WERI-Rb-1 (cell line): ENCODE results near the gene SORBS1.
A peak's percentile ranks its signal among the peaks of the same experiment; 100 is the strongest.
"Not testable (repeated sequence)": the region's sequence is repeated elsewhere in the genome, so short reads cannot be mapped to it uniquely, and the experiment has no call there.

ENCODE experiments used
- DNase-seq: peaks from one replicate; pipeline ENCODE4 v3.0.0-alpha.2; 2020
- H3K27ac ChIP-seq: fragments of 250-450 bp; sonication (Bioruptor Pico); 2 replicates; pipeline ENCODE4 v1.5.1; 2020; ENCODE audit warnings: mild to moderate bottlenecking, moderate library complexity
- H3K27me3 ChIP-seq: fragments of 250-450 bp; sonication (Bioruptor Pico); 2 replicates; pipeline ENCODE4 v1.5.1; 2021; ENCODE audit warnings: mild to moderate bottlenecking, low read depth, moderate library complexity; ENCODE audit not compliant: insufficient read depth, severe bottlenecking
- H3K36me3 ChIP-seq: fragments of 250-450 bp; sonication (Bioruptor Pico); 2 replicates; pipeline ENCODE4 v1.5.1; 2020; ENCODE audit warnings: mild to moderate bottlenecking, moderate library complexity
- H3K4me3 ChIP-seq: 2 replicates; pipeline ENCODE4 v1.5.1; 2011; ENCODE audit warnings: low read depth, mild to moderate bottlenecking, control low read depth, low read length
- H3K9me3 ChIP-seq: fragments of 250-450 bp; sonication (Bioruptor Pico); 2 replicates; pipeline ENCODE4 v1.5.1; 2021; ENCODE audit warnings: mild to moderate bottlenecking, moderate library complexity; ENCODE audit not compliant: severe bottlenecking
- CTCF ChIP-seq: IDR thresholded peaks from 2 replicates; pipeline ENCODE4 v1.5.1; 2011; ENCODE audit warnings: low read depth, mild to moderate bottlenecking, control low read depth, inconsistent platforms, low read length

SORBS1 gene

GRCh38 chr10:95354110-95354509, 207.1 kb downstream of the SORBS1 start:
- TF ChIP-seq CTCF = no peak
- Histone ChIP-seq H3K27me3 (no peaks in the 10 kb centered on the region), H3K9me3 (no peaks in the 10 kb centered on the region), H3K36me3 (no peaks in the 10 kb centered on the region), H3K4me3 (no peak overlapping the region), H3K27ac (peak overlapping the region; percentile 44)
- no peak for DNase-seq

GRCh38 chr10:95353123-95353522, 208.0 kb downstream of the SORBS1 start:
- Histone ChIP-seq H3K27ac (no peak overlapping the region), H3K9me3 (no peaks in the 10 kb centered on the region), H3K27me3 (no peaks in the 10 kb centered on the region), H3K4me3 (no peak overlapping the region), H3K36me3 (no peaks in the 10 kb centered on the region)
- no peak for TF ChIP-seq CTCF
- no peak for DNase-seq

- TF ChIP-seq CTCF = no peak
- H3K27ac ChIP-seq = no peak overlapping the region
- no peaks in the 10 kb centered on the region for H3K36me3 ChIP-seq
- no peaks in the 10 kb centered on the region for H3K27me3 ChIP-seq
- no peak for DNase-seq
- no peak overlapping the region for H3K4me3 ChIP-seq
- H3K9me3 ChIP-seq = no peaks in the 10 kb centered on the region
Observed at GRCh38 chr10:95352684-95353083, 208.5 kb downstream of the SORBS1 start.

GRCh38 chr10:95350830-95351228, 210.3 kb downstream of the SORBS1 start:
- no peak for DNase-seq
- H3K9me3 ChIP-seq = no peaks in the 10 kb centered on the region
- no peaks in the 10 kb centered on the region for H3K36me3 ChIP-seq
- H3K27ac ChIP-seq = no peak overlapping the region
- H3K27me3 ChIP-seq = no peaks in the 10 kb centered on the region
- no peak for TF ChIP-seq CTCF
- no peak overlapping the region for H3K4me3 ChIP-seq

- no peak overlapping the region for H3K27ac ChIP-seq
- no peaks in the 10 kb centered on the region for H3K9me3 ChIP-seq
- H3K27me3 ChIP-seq = no peaks in the 10 kb centered on the region
- DNase-seq = no peak
- no peak for TF ChIP-seq CTCF
- no peaks in the 10 kb centered on the region for H3K36me3 ChIP-seq
- no peak overlapping the region for H3K4me3 ChIP-seq
Observed at GRCh38 chr10:95350219-95350829, 210.8 kb downstream of the SORBS1 start.

GRCh38 chr10:95347402-95347766, 213.8 kb downstream of the SORBS1 start:
- not testable (repeated sequence) for H3K36me3 ChIP-seq, H3K27me3 ChIP-seq, H3K4me3 ChIP-seq, H3K9me3 ChIP-seq, DNase-seq, H3K27ac ChIP-seq
